H1 (cell line): ENCODE measurements around the gene OCEL1. TPM values are rescaled to one million over a fixed set of nuclear protein-coding genes. Genes with fewer than 3 reads are reported as not detected.
A peak's percentile ranks its signal among the peaks of the same experiment; 100 is the strongest.

Experiments
- CTCF ChIA-PET: fragments of 300-600 bp; sonication (Branson Sonifier 250); formaldehyde crosslinking; loops from one replicate; lab custom pipeline; 2021; ENCODE audit not compliant: partially characterized antibody; lab: Charles Lee
- POLR2A ChIA-PET: fragments of 300-600 bp; sonication (Branson Sonifier 250); formaldehyde crosslinking; loops from one replicate; lab custom pipeline; 2021; ENCODE audit warnings: inconsistent platforms; ENCODE audit not compliant: partially characterized antibody; lab: Charles Lee
- DNase-seq, 2 experiments: peaks; one replicate each; pipeline versions ENCODE4 v3.0.0 to v3.0.0-alpha.2; 2010 to 2022; ENCODE audit warnings: low spot score in 2 of 2, low read depth in 1 of 2, mixed read lengths in 1 of 2
- FAIRE-seq: peaks from 2 replicates; lab custom pipeline; 2011; peaks lifted over from hg19 to GRCh38; lab: Jason Lieb, UNC
- H2AFZ ChIP-seq: 2 replicates; pipeline ENCODE4 v1.8.1; 2012; ENCODE audit warnings: low read length, inconsistent platforms
- H2AK5ac ChIP-seq: 2 replicates; pipeline ENCODE4 v1.6.1; 2013; ENCODE audit warnings: low read depth, low read length
- H2BK120ac ChIP-seq: replicated peaks from 2 replicates; pipeline ENCODE3; 2013; ENCODE audit warnings: low read depth, low read length, inconsistent platforms
- H2BK12ac ChIP-seq: 2 replicates; pipeline ENCODE4 v1.6.1; 2013; ENCODE audit warnings: low read depth, low read length
- H2BK15ac ChIP-seq: 2 replicates; pipeline ENCODE4 v1.6.1; 2013; ENCODE audit warnings: low read length
- H2BK20ac ChIP-seq: 2 replicates; pipeline ENCODE4 v1.6.1; 2013; ENCODE audit warnings: low read length
- H2BK5ac ChIP-seq: 2 replicates; pipeline ENCODE4 v1.6.1; 2013; ENCODE audit warnings: low read depth, low read length
- H3K14ac ChIP-seq: 2 replicates; pipeline ENCODE4 v1.6.1; 2013; ENCODE audit warnings: inconsistent platforms; ENCODE audit not compliant: insufficient read length
- H3K18ac ChIP-seq: 2 replicates; pipeline ENCODE4 v1.6.1; 2013; ENCODE audit warnings: low read length; ENCODE audit errors: extremely low read depth
- H3K23ac ChIP-seq: 2 replicates; pipeline ENCODE4 v1.6.1; 2013; ENCODE audit warnings: inconsistent platforms; ENCODE audit not compliant: insufficient read length
- H3K23me2 ChIP-seq: 2 replicates; pipeline ENCODE4 v1.6.1; 2013; ENCODE audit warnings: low read depth, low read length
- H3K27ac ChIP-seq: 2 replicates; pipeline ENCODE4 v1.6.1; 2011; ENCODE audit warnings: low read depth, low read length, inconsistent platforms
- H3K27me3 ChIP-seq, 4 experiments: replicated peaks in 1 of 4; 1 replicate in 1 of 4; 2 replicates in 3 of 4; pipeline versions ENCODE4 v1.6.1 to v1.8.1; 2011 to 2013; ENCODE audit warnings: low read length in 3 of 4, mild to moderate bottlenecking in 3 of 4, inconsistent platforms in 2 of 4, mixed read lengths in 2 of 4, moderate library complexity in 1 of 4; ENCODE audit not compliant: control insufficient read depth in 3 of 4, insufficient read depth in 3 of 4; ENCODE audit errors: extremely low read depth in 1 of 4
- H3K36me3 ChIP-seq, 4 experiments: 2 replicates each; pipeline versions ENCODE4 v1.6.1 to v1.8.1; 2011 to 2013; ENCODE audit warnings: mild to moderate bottlenecking in 4 of 4, low read length in 3 of 4, moderate library complexity in 2 of 4, control low read depth in 1 of 4, inconsistent platforms in 1 of 4; ENCODE audit not compliant: insufficient read depth in 4 of 4, control insufficient read depth in 2 of 4
- H3K4ac ChIP-seq: replicated peaks from 2 replicates; pipeline ENCODE3; 2013; ENCODE audit warnings: low read length, low read depth, mixed read lengths, inconsistent platforms; ENCODE audit not compliant: insufficient read length
- H3K4me1 ChIP-seq, 4 experiments: replicated peaks in 1 of 4; 1 replicate in 1 of 4; 2 replicates in 3 of 4; pipeline versions ENCODE4 v1.6.1 to v1.8.1; 2011 to 2013; ENCODE audit warnings: low read length in 3 of 4, inconsistent platforms in 2 of 4, mixed read lengths in 1 of 4; ENCODE audit not compliant: insufficient read depth in 4 of 4, control insufficient read depth in 3 of 4
- H3K4me2 ChIP-seq, 2 experiments: 2 replicates each; pipeline versions ENCODE4 v1.6.1 to v1.8.1; 2011 to 2013; ENCODE audit warnings: low read depth in 2 of 2, low read length in 2 of 2, control low read depth in 1 of 2, inconsistent platforms in 1 of 2, mild to moderate bottlenecking in 1 of 2; ENCODE audit not compliant: insufficient read depth in 1 of 2
- H3K4me3 ChIP-seq, 4 experiments: fragments of 200-600, 300-600 bp in 1 of 4; sonication (generic), shearing (Covaris generic), sonication (Bioruptor Twin) in 1 of 4; 2 replicates each; pipeline versions ENCODE4 v1.5.1 to v1.8.1; 2011 to 2016; ENCODE audit warnings: low read length in 4 of 4, low read depth in 3 of 4, control low read depth in 2 of 4, inconsistent platforms in 2 of 4, mild to moderate bottlenecking in 2 of 4, mixed read lengths in 1 of 4, moderate library complexity in 1 of 4; ENCODE audit not compliant: insufficient read depth in 2 of 4; ENCODE audit errors: extremely low read depth in 1 of 4
- H3K56ac ChIP-seq: replicated peaks from 2 replicates; pipeline ENCODE3; 2013; ENCODE audit warnings: low read depth, mild to moderate bottlenecking, mixed read lengths, low read length, inconsistent platforms; ENCODE audit not compliant: insufficient read length
- H3K79me1 ChIP-seq: 2 replicates; pipeline ENCODE4 v1.6.1; 2013; ENCODE audit warnings: low read depth, low read length, control low read depth
- H3K79me2 ChIP-seq, 2 experiments: 2 replicates each; pipeline versions ENCODE4 v1.6.1 to v1.8.1; 2012 to 2013; ENCODE audit warnings: low read length in 2 of 2, mild to moderate bottlenecking in 2 of 2, inconsistent platforms in 1 of 2; ENCODE audit not compliant: insufficient read depth in 2 of 2, control insufficient read depth in 1 of 2
- H3K9ac ChIP-seq, 4 experiments: replicated peaks in 1 of 4; 1 replicate in 1 of 4; 2 replicates in 3 of 4; pipeline versions ENCODE4 v1.6.1 to v1.8.1; 2011 to 2013; ENCODE audit warnings: low read depth in 3 of 4, low read length in 3 of 4, control low read depth in 2 of 4, mild to moderate bottlenecking in 2 of 4, moderate library complexity in 2 of 4, inconsistent platforms in 1 of 4; ENCODE audit errors: extremely low read depth in 1 of 4
- H3K9me3 ChIP-seq, 2 experiments: 2 replicates each; pipeline versions ENCODE4 v1.6.1 to v1.8.1; 2012 to 2013; ENCODE audit warnings: mild to moderate bottlenecking in 2 of 2, moderate library complexity in 2 of 2, control low read depth in 1 of 2, inconsistent platforms in 1 of 2, low read depth in 1 of 2, low read length in 1 of 2, mixed read lengths in 1 of 2; ENCODE audit not compliant: insufficient read depth in 2 of 2
- H4K20me1 ChIP-seq, 2 experiments: replicated peaks in 1 of 2; 2 replicates each; pipeline versions ENCODE3 to v1.8.1; 2011 to 2013; ENCODE audit warnings: inconsistent platforms in 2 of 2, low read length in 2 of 2, mild to moderate bottlenecking in 1 of 2; ENCODE audit not compliant: insufficient read depth in 2 of 2, control insufficient read depth in 1 of 2
- H4K5ac ChIP-seq: 2 replicates; pipeline ENCODE4 v1.6.1; 2013; ENCODE audit warnings: low read length, low read depth, mixed read lengths, inconsistent platforms; ENCODE audit not compliant: insufficient read length
- H4K8ac ChIP-seq: 2 replicates; pipeline ENCODE4 v1.8.0; 2013; ENCODE audit warnings: mild to moderate bottlenecking, moderate library complexity, low read length, inconsistent platforms; ENCODE audit not compliant: insufficient read depth; ENCODE audit errors: extremely low read depth
- H4K91ac ChIP-seq: replicated peaks from 2 replicates; pipeline ENCODE3; 2013; ENCODE audit warnings: low read length, mixed read lengths, inconsistent platforms; ENCODE audit not compliant: insufficient read length
- BACH1 ChIP-seq: IDR thresholded peaks from 2 replicates; pipeline ENCODE4 v1.6.1; 2012; ENCODE audit warnings: low read length, improper control_type of control experiment
- EZH2 ChIP-seq: fragments of 200-600 bp; sonication (generic); IDR thresholded peaks from 2 replicates; pipeline ENCODE4 v1.7.1; 2012; ENCODE audit warnings: low read depth, mild to moderate bottlenecking, moderate library complexity, low read length, inconsistent platforms; ENCODE audit not compliant: severe bottlenecking
- HDAC2 ChIP-seq, 2 experiments: fragments of 300-600 bp in 1 of 2; sonication (generic) in 1 of 2; IDR thresholded peaks; 2 replicates each; pipeline ENCODE4 v1.6.1; 2011 to 2012; ENCODE audit warnings: low read depth in 2 of 2, low read length in 2 of 2, mild to moderate bottlenecking in 2 of 2, moderate library complexity in 2 of 2, borderline replicate concordance in 1 of 2, inconsistent platforms in 1 of 2
- KDM1A ChIP-seq: fragments of 200-600, 300-600 bp; sonication (generic); IDR thresholded peaks from 2 replicates; pipeline ENCODE4 v1.7.1; 2016; ENCODE audit warnings: mild to moderate bottlenecking, low read length, borderline replicate concordance
- KDM4A ChIP-seq: IDR thresholded peaks from one replicate; pipeline ENCODE4 v1.7.1; 2012; ENCODE audit warnings: low read depth, mild to moderate bottlenecking, moderate library complexity, low read length, inconsistent platforms; ENCODE audit not compliant: severe bottlenecking
- POLR2A ChIP-seq, 2 experiments: IDR thresholded peaks; 1 replicate in 1 of 2; 2 replicates in 1 of 2; pipeline ENCODE4 v1.6.1; 2011; ENCODE audit warnings: low read depth in 2 of 2, low read length in 2 of 2, mild to moderate bottlenecking in 2 of 2; ENCODE audit errors: control extremely low read depth in 1 of 2
- SP2 ChIP-seq: IDR thresholded peaks from 2 replicates; pipeline ENCODE4 v1.6.1; 2012; ENCODE audit warnings: mild to moderate bottlenecking, low read length, inconsistent platforms
- TAF1 ChIP-seq: IDR thresholded peaks from 2 replicates; pipeline ENCODE4 v1.6.1; 2011; ENCODE audit warnings: mild to moderate bottlenecking, low read depth, low read length
- YY1 ChIP-seq: IDR thresholded peaks from 2 replicates; pipeline ENCODE4 v1.6.1; 2011; ENCODE audit warnings: low read depth, mild to moderate bottlenecking, low read length
- WGBS, 2 experiments: shearing (Covaris generic) in 1 of 2; methylation state at CpG; one replicate each; pipeline versions ENCODE4 v1.1.6 to v1.1.7; 2013 to 2015; ENCODE audit warnings: low lambda C conversion rate in 2 of 2, mixed read lengths in 2 of 2, inconsistent platforms in 1 of 2, low coverage in 1 of 2, missing lambda C conversion rate in 1 of 2; ENCODE audit not compliant: insufficient replicate concordance in 2 of 2, insufficient coverage in 1 of 2, insufficient read length in 1 of 2; ENCODE audit errors: extremely low coverage in 1 of 2, missing lambda C conversion rate in 1 of 2; 5-methylcytosine and 5-hydroxymethylcytosine counted together
- polyA plus RNA-seq, 7 experiments: library from polyadenylated mRNA; depleted of rRNA in 3 of 7; stranded (reverse) in 5 of 7; unstranded in 2 of 7; fragments of >200 nt in 5 of 7; fragments of 200-250 nt in 2 of 7; gene quantifications; 1 replicate in 5 of 7; 2 replicates in 1 of 7; 4 replicates in 1 of 7; pipeline versions ENCODE4 v1.2.1 to v1.2.3, GENCODE V29; 2011 to 2013; ENCODE audit warnings: missing spikeins in 2 of 7, mixed read lengths in 2 of 7
- total RNA-seq: library from RNA; stranded (reverse); fragmentation: NEBNext Ultra II Directional; extraction: Animal tissue kit (Norgen Biotek cat#: 25700); gene quantifications from 2 replicates; pipeline ENCODE4 v1.2.1, GENCODE V29; 2021

OCEL1 gene
- total and polyA plus RNA-seq, 2 of the 8 experiments (the other 6 are each of a cell fraction or from before 2014, with no cell fraction given), result 13.3 to 32.6 TPM

DNA sequence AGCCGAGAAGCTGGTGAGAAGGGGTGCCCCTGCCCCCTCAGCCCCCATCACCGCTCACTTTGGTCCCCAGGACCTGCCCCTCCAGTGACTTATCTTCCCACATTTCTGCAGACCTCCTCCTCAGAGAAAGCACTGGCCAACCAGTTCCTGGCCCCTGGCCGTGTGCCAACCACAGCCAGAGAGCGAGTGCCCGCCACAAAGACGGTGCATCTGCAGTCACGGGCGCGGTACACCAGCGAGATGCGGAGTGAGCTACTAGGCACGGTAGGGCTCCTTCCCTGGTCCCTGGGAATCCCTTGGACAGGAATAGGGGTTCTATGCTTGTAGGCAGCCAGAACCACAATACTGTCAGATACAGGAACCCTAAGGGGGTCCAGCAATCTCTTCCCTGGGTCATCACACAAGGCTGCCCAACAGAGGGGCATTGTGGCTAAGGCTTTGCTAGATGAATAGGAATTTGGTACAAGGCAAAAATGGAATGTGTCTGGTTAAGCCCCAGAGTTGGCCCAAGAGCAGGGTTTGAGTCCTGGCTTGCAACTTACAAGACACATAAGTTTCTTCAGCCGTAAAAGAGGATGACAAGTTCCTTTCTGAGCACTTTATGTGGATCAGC is 9.9 kb upstream of the OCEL1 start:
- FAIRE-seq, result no peak

More for the DNA sequence above, 9.9 kb upstream of the OCEL1 start:
- Histone ChIP-seq H3K9ac (0 out of 7 replicates have a peak overlapping the region, but pooled peaks of 1 of the 4 experiments have one; percentile 31), H3K4me3 (peak overlapping the region; percentile 31 to 78 (median 51); a peak in 6 of 8 replicates), H3K27ac (no peak overlapping the region), H3K18ac (no peak overlapping the region), H4K20me1 (no peaks in the 10 kb centered on the region), H2BK5ac (peak overlapping the region; percentile 81; the same call in 1 of the 2 replicates), H2AFZ (no peak overlapping the region), H2BK12ac (no peak overlapping the region), H3K56ac (no peak overlapping the region), H3K9me3 (no peaks in the 10 kb centered on the region), H3K23ac (no peak overlapping the region), H2BK120ac (no peak overlapping the region), H2BK15ac (no peak overlapping the region; the same call in 1 of the 2 replicates), H3K23me2 (peaks cover 7% of the 10 kb centered on the region), H3K4me2 (peak overlapping the region; percentile 84 to 94), H3K27me3 (no peaks in the 10 kb centered on the region), H3K14ac (no peak overlapping the region), H3K36me3 (peaks cover 2 to 13% (median 6%) of the 10 kb centered on the region in 4 experiments; a peak in 5 of 8 replicates), H2AK5ac (0 out of 2 replicates have a peak overlapping the region, but pooled peaks have one; percentile 53), H2BK20ac (no peak overlapping the region), H3K4me1 (peaks cover 0 to 8% (median 5%) of the 10 kb centered on the region in 4 experiments; a peak in 5 of 7 replicates), H4K91ac (no peak overlapping the region), H4K5ac (no peak overlapping the region), H4K8ac (no peak overlapping the region), H3K79me2 (no peaks in the 10 kb centered on the region; a peak in 1 of 4 replicates), H3K4ac (no peak overlapping the region), H3K79me1 (peaks cover 4% of the 10 kb centered on the region; the same call in 1 of the 2 replicates)
- POLR2A ChIA-PET, result interaction anchor here (0.6 to 4.2 kb wide), 25 partner anchors 7 to 481 kb away, joined by 3 to 79 read pairs (median 5); partner anchors contain the start of genes ANKLE1, ANO8, BABAM1 and DDA1
- CTCF ChIA-PET, result interaction anchor here (0.6 to 1.8 kb wide), 6 partner anchors 12 to 183 kb away, joined by 3 to 5 read pairs (median 3); no protein-coding TSS in a partner anchor
- no peak for DNase-seq
- TF ChIP-seq YY1 (no peak), EZH2 (no peak), POLR2A (IDR thresholded peaks at IDR 0.05; ENCODE audit: control extremely low read depth in 1 of 2, low read depth in 2 of 2, low read length in 2 of 2) (no peak), BACH1 (no peak), SP2 (no peak), TAF1 (no peak), KDM4A (no peak), KDM1A (no peak), HDAC2 (IDR thresholded peaks at IDR 0.05; ENCODE audit: borderline replicate concordance in 1 of 2, low read depth in 2 of 2, low read length in 2 of 2) (no peak)
- 91% methylated on average over 13 of the region's 13 CpGs; no CpG with 5 or more reads in 1 of the 2 experiments for WGBS, 2 experiments
